HCT116 (cell line): Measurements from ENCODE around the gene PAFAH1B1. TPM values are rescaled to one million over a fixed set of nuclear protein-coding genes. Genes with fewer than 3 reads are reported as not detected.

Experiments used
- ATAC-seq: fragments of 200-7000 bp; cut with Tn5 transposase; 2 replicates; pipeline ENCODE4 v1.9.1; 2020; ENCODE audit warnings: mild to moderate bottlenecking, moderate library complexity
- BruUV-seq: library from RNA; stranded (reverse); fragments of 400-500 nt; replicated peaks from 2 replicates; lab custom pipeline; 2021; lab: Mats Ljungman, UMichigan
- CTCF ChIA-PET: fragments of 300-600 bp; sonication (Branson Sonifier 250); formaldehyde crosslinking; loops from one replicate; lab custom pipeline; 2021; ENCODE audit warnings: antibody characterized with exemption; lab: Charles Lee
- POLR2A ChIA-PET: fragments of 300-600, 350-600 bp; sonication (Branson Sonifier 250); formaldehyde crosslinking; loops from one replicate; lab custom pipeline; 2021; ENCODE audit warnings: antibody characterized with exemption; lab: Charles Lee
- RAD21 ChIA-PET, 2 experiments: fragments of 300-600 bp; sonication (Branson Sonifier 250); formaldehyde crosslinking; loops; one replicate each; lab custom pipeline; 2023; ENCODE audit warnings: low total read pairs in 2 of 2; ENCODE audit not compliant: uncharacterized antibody in 2 of 2, unreplicated experiment in 2 of 2, low non-redundant PET in 1 of 2; lab: Charles Lee
- DNase-seq: peaks from one replicate; pipeline ENCODE4 v3.0.0-alpha.2; 2010; ENCODE audit warnings: low read depth, low spot score
- H2AFZ ChIP-seq: fragments of 200-600 bp; shearing (Covaris generic), sonication (generic); 2 replicates; pipeline ENCODE4 v1.6.1; 2017; ENCODE audit warnings: low read depth, mixed run types, mixed read lengths, antibody characterized with exemption, low read length; ENCODE audit not compliant: poor library complexity, severe bottlenecking
- H3K27ac ChIP-seq: 2 replicates; pipeline ENCODE4 v1.5.1; 2012; ENCODE audit warnings: low read depth, low read length
- H3K27me3 ChIP-seq: fragments of 200-600 bp; sonication (generic); 2 replicates; pipeline ENCODE4 v1.6.1; 2016; ENCODE audit warnings: mixed run types, low read length, mixed read lengths; ENCODE audit not compliant: insufficient read depth
- H3K36me3 ChIP-seq, 2 experiments: fragments of 200-500 bp in 1 of 2; fragments of 200-600 bp in 1 of 2; sonication (Bioruptor generic) in 1 of 2; sonication (generic) in 1 of 2; 2 replicates each; pipeline versions ENCODE4 v1.5.1 to v1.6.1; 2014 to 2016; ENCODE audit warnings: low read length in 2 of 2, inconsistent platforms in 1 of 2, mixed read lengths in 1 of 2, mixed run types in 1 of 2; ENCODE audit not compliant: insufficient read depth in 2 of 2, control insufficient read depth in 1 of 2
- H3K4me1 ChIP-seq, 2 experiments: fragments of 200-600 bp in 1 of 2; sonication (generic) in 1 of 2; 2 replicates each; pipeline versions ENCODE4 v1.5.1 to v1.6.1; 2012 to 2017; ENCODE audit warnings: low read length in 2 of 2, inconsistent platforms in 1 of 2, mild to moderate bottlenecking in 1 of 2, mixed read lengths in 1 of 2, mixed run types in 1 of 2, moderate library complexity in 1 of 2; ENCODE audit not compliant: insufficient read depth in 2 of 2, control insufficient read depth in 1 of 2
- H3K4me2 ChIP-seq: fragments of 200-600 bp; sonication (generic); 2 replicates; pipeline ENCODE4 v1.6.1; 2017; ENCODE audit warnings: mixed run types, low read length, mixed read lengths
- H3K4me3 ChIP-seq, 2 experiments: fragments of 200-600 bp in 1 of 2; sonication (generic) in 1 of 2; replicated peaks in 1 of 2; 2 replicates each; pipeline ENCODE4 v1.5.1; 2011 to 2016; ENCODE audit warnings: low read length in 2 of 2, control low read depth in 1 of 2, low read depth in 1 of 2, mild to moderate bottlenecking in 1 of 2, mixed read lengths in 1 of 2, mixed run types in 1 of 2
- H3K79me2 ChIP-seq: fragments of 200-600 bp; sonication (generic); 2 replicates; pipeline ENCODE4 v1.6.1; 2017; ENCODE audit warnings: mild to moderate bottlenecking, mixed run types, low read length, moderate library complexity, mixed read lengths; ENCODE audit not compliant: insufficient read depth
- H3K9ac ChIP-seq: fragments of 200-600 bp; sonication (generic); 2 replicates; pipeline ENCODE4 v1.6.1; 2016; ENCODE audit warnings: low read length, mixed read lengths
- H3K9me2 ChIP-seq: fragments of 200-600 bp; sonication (generic), shearing (Covaris generic); 2 replicates; pipeline ENCODE4 v1.6.1; 2017; ENCODE audit warnings: mixed run types, mild to moderate bottlenecking, moderate library complexity; ENCODE audit not compliant: insufficient read depth
- H3K9me3 ChIP-seq, 2 experiments: fragments of 200-500 bp in 1 of 2; fragments of 200-600 bp in 1 of 2; sonication (Bioruptor generic) in 1 of 2; sonication (generic) in 1 of 2; 2 replicates each; pipeline ENCODE4 v1.6.1; 2014 to 2017; ENCODE audit warnings: low read length in 2 of 2, mixed read lengths in 2 of 2, inconsistent platforms in 1 of 2, low read depth in 1 of 2, mild to moderate bottlenecking in 1 of 2, mixed run types in 1 of 2, moderate library complexity in 1 of 2; ENCODE audit not compliant: control insufficient read depth in 1 of 2, insufficient read depth in 1 of 2
- H4K20me1 ChIP-seq: fragments of 200-600 bp; sonication (generic), shearing (Covaris generic); 2 replicates; pipeline ENCODE4 v1.6.1; 2017; ENCODE audit warnings: mixed run types, mild to moderate bottlenecking, moderate library complexity; ENCODE audit not compliant: insufficient read depth
- CBX3 ChIP-seq: IDR thresholded peaks from 2 replicates; pipeline ENCODE4 v1.6.1; 2012; ENCODE audit warnings: low read depth
- EZH2 ChIP-seq: fragments of 200-600 bp; sonication (generic); IDR thresholded peaks from 2 replicates; pipeline ENCODE4 v1.6.1; 2017; ENCODE audit warnings: antibody characterized with exemption, mixed run types
- EZH2phosphoT487 ChIP-seq: fragments of 200-600 bp; IDR thresholded peaks from 2 replicates; pipeline ENCODE4 v1.6.1; 2018; ENCODE audit warnings: antibody characterized with exemption, borderline replicate concordance
- POLR2AphosphoS5 ChIP-seq: IDR thresholded peaks from 2 replicates; pipeline ENCODE4 v1.6.1; 2011; ENCODE audit warnings: mild to moderate bottlenecking, low read depth, low read length, moderate library complexity
- RAD21 ChIP-seq: IDR thresholded peaks from 2 replicates; pipeline ENCODE4 v1.6.1; 2012; ENCODE audit warnings: low read depth, mild to moderate bottlenecking
- SP1 ChIP-seq: IDR thresholded peaks from 2 replicates; pipeline ENCODE4 v1.6.1; 2012; ENCODE audit warnings: low read depth
- TCF7L2 ChIP-seq: IDR thresholded peaks from 2 replicates; pipeline ENCODE4 v1.7.0; 2011; ENCODE audit warnings: borderline replicate concordance, inconsistent platforms; ENCODE audit not compliant: insufficient read depth, insufficient read length; ENCODE audit errors: extremely low read depth
- YY1 ChIP-seq: IDR thresholded peaks from 2 replicates; pipeline ENCODE4 v1.6.1; 2011; ENCODE audit warnings: low read length, low read depth, moderate library complexity, mild to moderate bottlenecking; ENCODE audit not compliant: insufficient replicate concordance; ENCODE audit errors: extremely low read depth
- ZNF274 ChIP-seq: fragments of 200-500 bp; sonication (Bioruptor generic); IDR thresholded peaks from 2 replicates; pipeline ENCODE4 v1.6.1; 2014; ENCODE audit warnings: mild to moderate bottlenecking, low read depth, low read length, inconsistent platforms
- intact Hi-C: fragments of 100-400 bp; cut with micrococcal nuclease; formaldehyde crosslinking; loops from 2 replicates; pipeline ENCODE4 v1.10.0; 2022
- total RNA-seq: library from RNA; stranded (reverse); gene quantifications from one replicate; pipeline ENCODE4 v1.2.1, GENCODE V29; 2021; ENCODE audit not compliant: unreplicated experiment
- TF ChIP-seq, protein P1 (sequence below): IDR thresholded peaks from 2 replicates; pipeline ENCODE4 v1.6.1; 2011; ENCODE audit warnings: mild to moderate bottlenecking, low read length, moderate library complexity; ENCODE audit not compliant: insufficient replicate concordance; ENCODE audit errors: extremely low read depth
- TF ChIP-seq, protein P2 (sequence below), 3 experiments: fragments of 200-600 bp in 1 of 3; sonication (generic) in 1 of 3; IDR thresholded peaks in 2 of 3; conservative IDR thresholded peaks in 1 of 3; 2 replicates each; pipeline ENCODE4 v1.5.1; 2012 to 2017; ENCODE audit warnings: low read depth in 2 of 3, low read length in 2 of 3, antibody characterized with exemption in 1 of 3, borderline replicate concordance in 1 of 3, control low read depth in 1 of 3, mild to moderate bottlenecking in 1 of 3, mixed read lengths in 1 of 3, mixed run types in 1 of 3, moderate library complexity in 1 of 3; ENCODE audit not compliant: insufficient read depth in 1 of 3
- TF ChIP-seq, protein P3 (sequence below): IDR thresholded peaks from 2 replicates; pipeline ENCODE4 v1.6.1; 2012; ENCODE audit warnings: low read depth

PAFAH1B1 gene
- total RNA-seq, 1 experiment from 2014 or later, result 113 TPM

DNA sequence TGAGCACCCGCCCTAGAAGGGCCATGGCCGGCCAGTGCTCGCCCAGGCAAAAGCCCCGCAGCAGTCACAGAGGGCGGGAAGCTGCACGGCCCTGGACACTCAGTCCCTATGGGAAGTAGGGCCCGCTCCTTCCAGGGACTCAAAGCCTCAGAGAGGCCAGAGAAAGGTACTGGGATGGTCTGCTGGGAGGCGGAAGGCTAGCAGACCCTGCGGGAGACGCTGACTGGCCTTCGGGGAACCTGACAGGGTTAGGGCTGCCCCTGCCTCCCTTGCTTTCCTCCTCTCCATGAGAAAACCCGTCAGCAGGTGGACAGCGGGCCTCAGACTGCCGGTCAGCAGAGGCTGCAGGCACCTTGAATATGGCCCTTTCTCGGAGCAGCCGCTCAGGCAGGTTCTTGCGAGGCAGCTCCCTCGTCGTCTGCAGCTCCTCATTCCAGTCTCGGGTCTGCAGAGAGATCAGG is 106.6 kb downstream of the PAFAH1B1 start (continued):
- TF ChIP-seq, protein P1, sequence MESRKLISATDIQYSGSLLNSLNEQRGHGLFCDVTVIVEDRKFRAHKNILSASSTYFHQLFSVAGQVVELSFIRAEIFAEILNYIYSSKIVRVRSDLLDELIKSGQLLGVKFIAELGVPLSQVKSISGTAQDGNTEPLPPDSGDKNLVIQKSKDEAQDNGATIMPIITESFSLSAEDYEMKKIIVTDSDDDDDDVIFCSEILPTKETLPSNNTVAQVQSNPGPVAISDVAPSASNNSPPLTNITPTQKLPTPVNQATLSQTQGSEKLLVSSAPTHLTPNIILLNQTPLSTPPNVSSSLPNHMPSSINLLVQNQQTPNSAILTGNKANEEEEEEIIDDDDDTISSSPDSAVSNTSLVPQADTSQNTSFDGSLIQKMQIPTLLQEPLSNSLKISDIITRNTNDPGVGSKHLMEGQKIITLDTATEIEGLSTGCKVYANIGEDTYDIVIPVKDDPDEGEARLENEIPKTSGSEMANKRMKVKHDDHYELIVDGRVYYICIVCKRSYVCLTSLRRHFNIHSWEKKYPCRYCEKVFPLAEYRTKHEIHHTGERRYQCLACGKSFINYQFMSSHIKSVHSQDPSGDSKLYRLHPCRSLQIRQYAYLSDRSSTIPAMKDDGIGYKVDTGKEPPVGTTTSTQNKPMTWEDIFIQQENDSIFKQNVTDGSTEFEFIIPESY, result no peak
- TF ChIP-seq, protein P2, sequence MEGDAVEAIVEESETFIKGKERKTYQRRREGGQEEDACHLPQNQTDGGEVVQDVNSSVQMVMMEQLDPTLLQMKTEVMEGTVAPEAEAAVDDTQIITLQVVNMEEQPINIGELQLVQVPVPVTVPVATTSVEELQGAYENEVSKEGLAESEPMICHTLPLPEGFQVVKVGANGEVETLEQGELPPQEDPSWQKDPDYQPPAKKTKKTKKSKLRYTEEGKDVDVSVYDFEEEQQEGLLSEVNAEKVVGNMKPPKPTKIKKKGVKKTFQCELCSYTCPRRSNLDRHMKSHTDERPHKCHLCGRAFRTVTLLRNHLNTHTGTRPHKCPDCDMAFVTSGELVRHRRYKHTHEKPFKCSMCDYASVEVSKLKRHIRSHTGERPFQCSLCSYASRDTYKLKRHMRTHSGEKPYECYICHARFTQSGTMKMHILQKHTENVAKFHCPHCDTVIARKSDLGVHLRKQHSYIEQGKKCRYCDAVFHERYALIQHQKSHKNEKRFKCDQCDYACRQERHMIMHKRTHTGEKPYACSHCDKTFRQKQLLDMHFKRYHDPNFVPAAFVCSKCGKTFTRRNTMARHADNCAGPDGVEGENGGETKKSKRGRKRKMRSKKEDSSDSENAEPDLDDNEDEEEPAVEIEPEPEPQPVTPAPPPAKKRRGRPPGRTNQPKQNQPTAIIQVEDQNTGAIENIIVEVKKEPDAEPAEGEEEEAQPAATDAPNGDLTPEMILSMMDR (IDR thresholded peaks at IDR 0.05 in 2 of 3, conservative IDR thresholded peaks at IDR 0.05 in 1 of 3; ENCODE audit: borderline replicate concordance in 1 of 3, insufficient read depth in 1 of 3, low read depth in 2 of 3, low read length in 2 of 3), result no peak
- TF ChIP-seq, all 23 proteins: peak for 0

DNA sequence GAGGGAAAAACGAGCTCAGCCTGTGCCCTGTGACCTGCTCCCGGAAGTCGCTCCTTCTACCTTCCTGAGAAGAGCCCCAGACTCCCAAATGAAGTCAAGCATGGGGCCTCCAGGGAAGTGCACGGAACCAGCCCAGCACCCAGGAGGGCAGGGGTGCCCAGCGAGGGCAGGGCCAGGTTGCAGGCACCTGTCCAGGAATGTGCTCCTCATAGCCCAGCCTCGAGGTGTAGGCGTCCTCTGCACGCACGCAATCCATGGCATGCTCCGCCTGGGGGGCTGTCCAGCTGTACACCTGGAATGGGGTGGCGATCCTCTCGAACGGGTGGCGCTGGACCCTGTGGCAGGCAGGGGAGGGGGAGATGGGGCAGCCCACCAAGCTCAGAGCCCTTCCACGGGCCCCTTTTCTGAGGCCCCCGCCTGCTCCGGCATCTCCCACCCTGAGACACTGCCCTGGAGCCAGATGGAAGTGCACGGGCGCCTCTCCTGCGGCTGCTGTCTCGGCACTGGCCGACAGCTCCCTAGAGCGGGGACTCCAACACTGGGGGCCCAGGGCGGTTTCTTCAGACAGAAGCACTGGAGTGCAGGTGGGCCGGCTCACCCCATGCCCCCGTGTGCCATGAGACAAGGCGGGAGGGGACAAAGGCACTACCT is 107.2 kb downstream of the PAFAH1B1 start:
- H3K4me2 ChIP-seq, result no peak overlapping the region
- no peak overlapping the region for H2AFZ ChIP-seq
- ATAC-seq (no peak), DNase-seq (no peak)
- ChIA-PET CTCF (no interaction called here), RAD21 (no interaction called here), POLR2A (no interaction called here)
- H3K27me3 ChIP-seq, result no peaks in the 10 kb centered on the region
- peaks cover 2% of the 10 kb centered on the region; the same call in 1 of the 2 replicates for H4K20me1 ChIP-seq
- no peak overlapping the region for H3K9ac ChIP-seq
- intact Hi-C loops, result no loop called here
- H3K36me3 ChIP-seq, result peaks cover 24 to 54% of the 10 kb centered on the region in 2 experiments
- H3K79me2 ChIP-seq, result peaks cover 27% of the 10 kb centered on the region
- TF ChIP-seq, protein P2 (IDR thresholded peaks at IDR 0.05 in 2 of 3, conservative IDR thresholded peaks at IDR 0.05 in 1 of 3; ENCODE audit: borderline replicate concordance in 1 of 3, insufficient read depth in 1 of 3, low read depth in 2 of 3, low read length in 2 of 3), result no peak
- TF ChIP-seq EZH2, result no peak
- TF ChIP-seq POLR2AphosphoS5, result no peak
- TF ChIP-seq ZNF274, result no peak
- TF ChIP-seq, protein P3, sequence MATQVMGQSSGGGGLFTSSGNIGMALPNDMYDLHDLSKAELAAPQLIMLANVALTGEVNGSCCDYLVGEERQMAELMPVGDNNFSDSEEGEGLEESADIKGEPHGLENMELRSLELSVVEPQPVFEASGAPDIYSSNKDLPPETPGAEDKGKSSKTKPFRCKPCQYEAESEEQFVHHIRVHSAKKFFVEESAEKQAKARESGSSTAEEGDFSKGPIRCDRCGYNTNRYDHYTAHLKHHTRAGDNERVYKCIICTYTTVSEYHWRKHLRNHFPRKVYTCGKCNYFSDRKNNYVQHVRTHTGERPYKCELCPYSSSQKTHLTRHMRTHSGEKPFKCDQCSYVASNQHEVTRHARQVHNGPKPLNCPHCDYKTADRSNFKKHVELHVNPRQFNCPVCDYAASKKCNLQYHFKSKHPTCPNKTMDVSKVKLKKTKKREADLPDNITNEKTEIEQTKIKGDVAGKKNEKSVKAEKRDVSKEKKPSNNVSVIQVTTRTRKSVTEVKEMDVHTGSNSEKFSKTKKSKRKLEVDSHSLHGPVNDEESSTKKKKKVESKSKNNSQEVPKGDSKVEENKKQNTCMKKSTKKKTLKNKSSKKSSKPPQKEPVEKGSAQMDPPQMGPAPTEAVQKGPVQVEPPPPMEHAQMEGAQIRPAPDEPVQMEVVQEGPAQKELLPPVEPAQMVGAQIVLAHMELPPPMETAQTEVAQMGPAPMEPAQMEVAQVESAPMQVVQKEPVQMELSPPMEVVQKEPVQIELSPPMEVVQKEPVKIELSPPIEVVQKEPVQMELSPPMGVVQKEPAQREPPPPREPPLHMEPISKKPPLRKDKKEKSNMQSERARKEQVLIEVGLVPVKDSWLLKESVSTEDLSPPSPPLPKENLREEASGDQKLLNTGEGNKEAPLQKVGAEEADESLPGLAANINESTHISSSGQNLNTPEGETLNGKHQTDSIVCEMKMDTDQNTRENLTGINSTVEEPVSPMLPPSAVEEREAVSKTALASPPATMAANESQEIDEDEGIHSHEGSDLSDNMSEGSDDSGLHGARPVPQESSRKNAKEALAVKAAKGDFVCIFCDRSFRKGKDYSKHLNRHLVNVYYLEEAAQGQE, result no peak
- no peak for TF ChIP-seq RAD21
- TF ChIP-seq EZH2phosphoT487, result no peak
- no peak for TF ChIP-seq SP1
- TF ChIP-seq TCF7L2, result no peak
- no peak for TF ChIP-seq YY1
- no peak for TF ChIP-seq CBX3
- H3K4me1 ChIP-seq, result no peaks in the 10 kb centered on the region
- no peak overlapping the region for H3K27ac ChIP-seq
- no peak overlapping the region for H3K4me3 ChIP-seq
- no peaks in the 10 kb centered on the region for H3K9me3 ChIP-seq
- no peaks in the 10 kb centered on the region for H3K9me2 ChIP-seq
- BruUV-seq, result no TSS peak
